Measurements from ENCODE around the gene STKLD1. TPM values are rescaled to one million over a fixed set of nuclear protein-coding genes. Genes with fewer than 3 reads are reported as not detected.
"Not testable (repeated sequence)": the region's sequence is repeated elsewhere in the genome, so short reads cannot be mapped to it uniquely, and the experiment has no call there.

Gene STKLD1
- total RNA-seq, 1 donor, result 0.72 TPM

DNA sequence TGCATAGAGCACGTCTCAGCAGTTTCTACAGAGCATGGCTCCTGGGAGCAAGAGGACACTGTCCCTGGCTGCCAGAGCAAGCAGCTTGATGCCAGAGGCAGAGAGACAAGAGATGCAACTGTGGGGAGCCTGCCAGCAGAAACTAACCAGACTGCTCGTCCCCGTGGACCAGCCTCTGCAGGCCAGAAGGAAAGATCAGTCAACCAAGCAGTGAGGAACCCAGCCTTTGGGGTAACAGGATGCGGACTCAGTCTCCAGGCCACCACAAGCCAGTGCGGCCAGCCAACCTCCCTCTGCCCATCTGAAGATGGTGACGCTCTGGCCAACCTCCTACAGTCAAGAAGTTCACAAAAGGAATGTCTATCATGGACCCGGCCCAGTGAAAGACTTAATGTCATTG is 4.0 kb upstream of the STKLD1 start:
- peak overlapping the region; percentile 81 for H3K27ac ChIP-seq (ENCODE audit: low read depth, low read length)
- peaks cover 46% of the 10 kb centered on the region for H3K36me3 ChIP-seq (ENCODE audit: insufficient read depth, low read length)
- H3K79me2 ChIP-seq (ENCODE audit: insufficient read depth, low read length), result peaks cover 87% of the 10 kb centered on the region
- TF ChIP-seq, protein P1, sequence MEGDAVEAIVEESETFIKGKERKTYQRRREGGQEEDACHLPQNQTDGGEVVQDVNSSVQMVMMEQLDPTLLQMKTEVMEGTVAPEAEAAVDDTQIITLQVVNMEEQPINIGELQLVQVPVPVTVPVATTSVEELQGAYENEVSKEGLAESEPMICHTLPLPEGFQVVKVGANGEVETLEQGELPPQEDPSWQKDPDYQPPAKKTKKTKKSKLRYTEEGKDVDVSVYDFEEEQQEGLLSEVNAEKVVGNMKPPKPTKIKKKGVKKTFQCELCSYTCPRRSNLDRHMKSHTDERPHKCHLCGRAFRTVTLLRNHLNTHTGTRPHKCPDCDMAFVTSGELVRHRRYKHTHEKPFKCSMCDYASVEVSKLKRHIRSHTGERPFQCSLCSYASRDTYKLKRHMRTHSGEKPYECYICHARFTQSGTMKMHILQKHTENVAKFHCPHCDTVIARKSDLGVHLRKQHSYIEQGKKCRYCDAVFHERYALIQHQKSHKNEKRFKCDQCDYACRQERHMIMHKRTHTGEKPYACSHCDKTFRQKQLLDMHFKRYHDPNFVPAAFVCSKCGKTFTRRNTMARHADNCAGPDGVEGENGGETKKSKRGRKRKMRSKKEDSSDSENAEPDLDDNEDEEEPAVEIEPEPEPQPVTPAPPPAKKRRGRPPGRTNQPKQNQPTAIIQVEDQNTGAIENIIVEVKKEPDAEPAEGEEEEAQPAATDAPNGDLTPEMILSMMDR (IDR thresholded peaks at IDR 0.05; ENCODE audit: extremely low read depth, low read depth, low read length), result no peak
- peak overlapping the region; percentile 76 for H3K4me2 ChIP-seq (ENCODE audit: insufficient read depth, low read length)
- H3K4me1 ChIP-seq (ENCODE audit: insufficient read depth, low read length), result peaks cover 70% of the 10 kb centered on the region
- no peaks in the 10 kb centered on the region for H3K9me3 ChIP-seq (ENCODE audit: low read depth, low read length)
- no peaks in the 10 kb centered on the region for H3K27me3 ChIP-seq (ENCODE audit: insufficient read depth, low read length)
- H2AFZ ChIP-seq (ENCODE audit: low read length), result no peak overlapping the region
- peak; percentile 74 for DNase-seq (ENCODE audit: insufficient read length, low spot score, missing footprints)
- H3K4me3 ChIP-seq (ENCODE audit: insufficient read depth, low read length), result peak overlapping the region; percentile 35
- peaks cover 77% of the 10 kb centered on the region for H4K20me1 ChIP-seq (ENCODE audit: insufficient read depth, low read length)

DNA sequence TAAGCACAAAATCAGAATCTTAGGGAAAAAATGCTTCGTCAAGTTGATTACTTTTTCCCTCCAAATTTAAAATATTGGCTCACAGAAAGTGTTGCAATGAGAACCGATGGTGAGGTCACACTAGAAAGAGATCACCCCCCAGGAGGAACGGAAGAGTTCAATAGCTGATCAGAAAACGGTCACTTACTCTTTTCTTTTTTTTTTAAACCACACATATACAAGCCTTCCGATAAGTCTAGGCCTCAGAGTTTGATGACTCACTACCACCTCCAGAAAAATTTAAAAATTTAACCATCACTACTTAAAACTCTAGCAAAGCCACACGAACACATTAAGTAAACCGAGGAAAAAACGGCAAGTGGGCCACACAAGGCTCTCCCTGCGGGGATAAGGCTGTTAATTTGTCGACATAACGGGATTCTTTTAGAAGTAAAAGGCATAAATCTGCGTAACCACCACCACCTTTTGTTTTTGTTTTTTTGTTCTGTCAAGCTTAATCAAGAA is 1.5 kb upstream of the STKLD1 start:
- no peaks in the 10 kb centered on the region for H3K9me3 ChIP-seq (ENCODE audit: low read depth, low read length)
- peak overlapping the region; percentile 93 for H3K27ac ChIP-seq (ENCODE audit: low read depth, low read length)
- H3K4me2 ChIP-seq (ENCODE audit: insufficient read depth, low read length), result peak overlapping the region; percentile 95
- H3K27me3 ChIP-seq (ENCODE audit: insufficient read depth, low read length), result no peaks in the 10 kb centered on the region
- no peak overlapping the region for H2AFZ ChIP-seq (ENCODE audit: low read length)
- H3K36me3 ChIP-seq (ENCODE audit: insufficient read depth, low read length), result peaks cover 34% of the 10 kb centered on the region
- H3K79me2 ChIP-seq (ENCODE audit: insufficient read depth, low read length), result peaks cover 62% of the 10 kb centered on the region
- TF ChIP-seq, protein P1 (IDR thresholded peaks at IDR 0.05; ENCODE audit: extremely low read depth, low read depth, low read length), result no peak
- H3K4me3 ChIP-seq (ENCODE audit: insufficient read depth, low read length), result peak overlapping the region; percentile 96
- peaks cover 50% of the 10 kb centered on the region for H3K4me1 ChIP-seq (ENCODE audit: insufficient read depth, low read length)
- peak; percentile 95 for DNase-seq (ENCODE audit: insufficient read length, low spot score, missing footprints)
- peaks cover 52% of the 10 kb centered on the region for H4K20me1 ChIP-seq (ENCODE audit: insufficient read depth, low read length)

DNA sequence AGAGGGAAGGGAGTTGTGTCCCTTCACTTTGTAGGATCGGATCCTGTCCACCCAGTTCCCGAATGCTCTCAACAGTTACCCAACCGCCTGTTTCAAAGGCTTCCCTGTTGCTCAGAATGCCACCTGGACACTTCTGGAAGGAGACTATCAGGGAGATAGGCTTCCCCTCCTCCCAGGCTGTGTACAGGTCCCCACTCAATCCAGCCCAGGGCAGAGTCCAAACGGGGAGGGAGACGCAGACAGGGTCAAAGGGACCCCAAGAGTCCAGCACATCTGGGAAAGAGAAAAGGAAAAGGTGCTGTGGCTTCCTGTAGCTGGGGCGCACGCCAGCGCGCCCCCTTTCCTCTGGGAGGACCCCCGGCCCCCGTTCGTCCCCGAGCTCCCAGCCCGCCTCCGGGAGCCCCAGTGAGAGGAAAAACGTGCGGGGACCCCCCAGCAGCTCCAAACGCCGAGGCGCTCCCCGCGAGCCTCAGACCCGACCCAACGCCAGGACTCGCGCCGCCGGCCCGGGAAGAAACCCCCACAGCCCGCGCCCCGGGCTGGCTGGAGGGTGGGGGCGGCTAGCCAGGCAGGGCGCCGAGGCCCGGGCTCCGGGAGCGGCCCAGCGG is 946 bp upstream of the STKLD1 start:
- H3K27ac ChIP-seq (ENCODE audit: low read depth, low read length), result peak overlapping the region; percentile 93
- H3K4me1 ChIP-seq (ENCODE audit: insufficient read depth, low read length), result peaks cover 45% of the 10 kb centered on the region
- H3K79me2 ChIP-seq (ENCODE audit: insufficient read depth, low read length), result peaks cover 57% of the 10 kb centered on the region
- TF ChIP-seq, protein P1 (IDR thresholded peaks at IDR 0.05; ENCODE audit: extremely low read depth, low read depth, low read length), result no peak
- H3K4me3 ChIP-seq (ENCODE audit: insufficient read depth, low read length), result peak overlapping the region; percentile 96
- peaks cover 47% of the 10 kb centered on the region for H4K20me1 ChIP-seq (ENCODE audit: insufficient read depth, low read length)
- peaks cover 29% of the 10 kb centered on the region for H3K36me3 ChIP-seq (ENCODE audit: insufficient read depth, low read length)
- peak; percentile 92 for DNase-seq (ENCODE audit: insufficient read length, low spot score, missing footprints)
- H3K9me3 ChIP-seq (ENCODE audit: low read depth, low read length), result no peaks in the 10 kb centered on the region
- H3K27me3 ChIP-seq (ENCODE audit: insufficient read depth, low read length), result no peaks in the 10 kb centered on the region
- H3K4me2 ChIP-seq (ENCODE audit: insufficient read depth, low read length), result peak overlapping the region; percentile 95
- H2AFZ ChIP-seq (ENCODE audit: low read length), result no peak overlapping the region

DNA sequence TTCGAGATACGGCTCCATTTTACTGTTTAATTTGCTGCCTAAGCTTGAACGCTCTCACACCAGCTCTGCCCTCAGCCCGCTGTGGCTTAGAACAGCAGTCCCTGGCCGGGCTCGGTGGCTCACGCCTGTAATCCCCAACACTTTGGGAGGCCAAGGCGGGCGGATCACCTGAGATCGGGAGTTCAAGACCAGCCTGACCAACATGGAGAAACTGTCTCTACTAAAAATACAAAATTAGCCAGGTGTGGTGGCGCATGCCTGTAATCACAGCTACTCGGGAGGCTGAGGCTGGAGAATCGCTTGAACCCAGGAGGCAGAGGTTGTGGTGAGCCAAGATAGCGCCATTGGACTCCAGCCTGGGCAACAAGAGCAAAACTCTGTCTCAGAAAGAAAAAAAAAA is 1.1 kb downstream of the STKLD1 start:
- H3K27me3 ChIP-seq (ENCODE audit: insufficient read depth, low read length); H3K27ac ChIP-seq (ENCODE audit: low read depth, low read length); H2AFZ ChIP-seq (ENCODE audit: low read length); DNase-seq (ENCODE audit: insufficient read length, low spot score, missing footprints); H3K4me3 ChIP-seq (ENCODE audit: insufficient read depth, low read length); H3K9me3 ChIP-seq (ENCODE audit: low read depth, low read length): not testable (repeated sequence)
- Histone ChIP-seq H3K4me2 (ENCODE audit: insufficient read depth, low read length) (peak overlapping the region; percentile 90), H4K20me1 (ENCODE audit: insufficient read depth, low read length) (peaks cover 26% of the 10 kb centered on the region), H3K79me2 (ENCODE audit: insufficient read depth, low read length) (peaks cover 36% of the 10 kb centered on the region), H3K4me1 (ENCODE audit: insufficient read depth, low read length) (peaks cover 25% of the 10 kb centered on the region), H3K36me3 (ENCODE audit: insufficient read depth, low read length) (peaks cover 16% of the 10 kb centered on the region)
